Subcutaneous abdominal adipose tissue (tissue), 5 donors: ENCODE results near the gene NDN.
A peak's percentile ranks its signal among the peaks of the same experiment; 100 is the strongest.
"Not testable (repeated sequence)": the region's sequence is repeated elsewhere in the genome, so short reads cannot be mapped to it uniquely, and the experiment has no call there.

Experiments
- H3K27ac ChIP-seq: one replicate; pipeline ENCODE4 v1.7.0; 2013; ENCODE audit warnings: low read depth, mild to moderate bottlenecking, inconsistent platforms, low read length, moderate library complexity
- H3K27me3 ChIP-seq, 5 donors: one replicate each; pipeline ENCODE4 v1.7.0; 2013; ENCODE audit warnings: low read length in 5 of 5, inconsistent platforms in 1 of 5; ENCODE audit not compliant: control insufficient read depth in 5 of 5, insufficient read depth in 4 of 5
- H3K36me3 ChIP-seq, 5 donors: one replicate each; pipeline ENCODE4 v1.7.0; 2013; ENCODE audit warnings: low read length in 5 of 5; ENCODE audit not compliant: control insufficient read depth in 5 of 5, insufficient read depth in 5 of 5
- H3K4me1 ChIP-seq, 5 donors: one replicate each; pipeline ENCODE4 v1.7.0; 2013; ENCODE audit warnings: low read length in 5 of 5, mild to moderate bottlenecking in 3 of 5, moderate library complexity in 1 of 5; ENCODE audit not compliant: control insufficient read depth in 5 of 5, insufficient read depth in 5 of 5
- H3K4me3 ChIP-seq, 5 donors: one replicate each; pipeline ENCODE4 v1.7.0; 2013; ENCODE audit warnings: low read length in 5 of 5, low read depth in 1 of 5
- H3K9ac ChIP-seq, 5 donors: one replicate each; pipeline ENCODE4 v1.7.0; 2013; ENCODE audit warnings: low read length in 5 of 5, mild to moderate bottlenecking in 4 of 5, moderate library complexity in 3 of 5
- H3K9me3 ChIP-seq, 5 donors: one replicate each; pipeline ENCODE4 v1.7.0; 2013; ENCODE audit warnings: low read length in 5 of 5; ENCODE audit not compliant: control insufficient read depth in 5 of 5
- donor health status: healthy.
- donor health status: healthy.
- donor health status: healthy.
- donor health status: healthy.
- donor health status: healthy.

Gene NDN

GRCh38 chr15:23687143-23687470 is at the start of gene NDN:
NDN (minus strand) TSS chr15:23687305; CDS start chr15:23687217, 88 bp downstream.
- Histone ChIP-seq H3K9ac (peak within 1 kb of the TSS in 4 of 5 donors; percentile 5 to 41 (median 20)), H3K4me3 (peak within 1 kb of the TSS; percentile 58 to 73 (median 61)), H3K9me3 (no peaks in the 10 kb centered on the region), H3K4me1 (peaks cover 1 to 33% (median 25%) of the 10 kb centered on the region in 5 donors), H3K27ac (peak within 1 kb of the TSS; percentile 16), H3K36me3 (no peaks in the 10 kb centered on the region), H3K27me3 (no peaks in the 10 kb centered on the region)

DNA sequence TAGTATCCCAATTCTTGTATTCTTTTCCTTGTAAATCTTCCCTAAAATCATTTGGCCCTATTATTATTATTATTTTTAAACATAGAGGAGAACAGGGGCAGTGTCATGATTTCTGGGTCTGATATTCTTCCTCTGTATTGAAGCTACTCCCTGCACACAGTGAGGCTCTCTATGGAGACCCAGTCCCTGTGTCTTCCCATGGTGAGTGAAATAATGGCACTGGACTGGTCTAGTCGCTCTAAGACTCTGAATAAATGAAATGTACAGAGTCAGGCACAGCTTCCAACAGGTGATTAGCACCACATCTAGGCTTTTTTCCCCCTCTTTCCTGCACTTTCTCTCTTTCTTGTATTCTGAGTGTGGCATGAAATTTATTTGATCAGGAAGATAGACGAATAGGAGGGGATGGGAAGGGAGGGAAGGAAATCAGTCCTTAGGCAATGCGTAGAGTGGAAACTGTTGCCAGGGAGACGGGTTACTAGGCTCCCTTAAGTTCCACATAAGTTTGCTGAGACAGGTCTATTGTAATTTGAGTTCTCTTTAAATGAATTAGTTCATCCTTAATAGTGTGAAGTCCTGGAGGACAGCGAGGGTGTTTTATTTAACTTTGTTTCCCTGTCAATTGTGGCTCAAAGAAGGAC is 49.0 kb upstream of the NDN start:
- H3K4me1 ChIP-seq = no peaks in the 10 kb centered on the region
- H3K4me3 ChIP-seq = no peak overlapping the region
- H3K9ac ChIP-seq = no peak overlapping the region
- no peaks in the 10 kb centered on the region for H3K36me3 ChIP-seq
- no peak overlapping the region for H3K27ac ChIP-seq
- H3K9me3 ChIP-seq = peaks cover 0 to 1% (median 0%) of the 10 kb centered on the region in 5 donors
- H3K27me3 ChIP-seq = no peaks in the 10 kb centered on the region

- Histone ChIP-seq H3K36me3 (no peaks in the 10 kb centered on the region), H3K4me1 (no peaks in the 10 kb centered on the region), H3K27ac (no peak overlapping the region), H3K9ac (no peak overlapping the region), H3K4me3 (no peak overlapping the region), H3K27me3 (no peaks in the 10 kb centered on the region), H3K9me3 (no peaks in the 10 kb centered on the region)
Measured at GRCh38 chr15:23734862-23735261, 47.8 kb upstream of the NDN start.

DNA sequence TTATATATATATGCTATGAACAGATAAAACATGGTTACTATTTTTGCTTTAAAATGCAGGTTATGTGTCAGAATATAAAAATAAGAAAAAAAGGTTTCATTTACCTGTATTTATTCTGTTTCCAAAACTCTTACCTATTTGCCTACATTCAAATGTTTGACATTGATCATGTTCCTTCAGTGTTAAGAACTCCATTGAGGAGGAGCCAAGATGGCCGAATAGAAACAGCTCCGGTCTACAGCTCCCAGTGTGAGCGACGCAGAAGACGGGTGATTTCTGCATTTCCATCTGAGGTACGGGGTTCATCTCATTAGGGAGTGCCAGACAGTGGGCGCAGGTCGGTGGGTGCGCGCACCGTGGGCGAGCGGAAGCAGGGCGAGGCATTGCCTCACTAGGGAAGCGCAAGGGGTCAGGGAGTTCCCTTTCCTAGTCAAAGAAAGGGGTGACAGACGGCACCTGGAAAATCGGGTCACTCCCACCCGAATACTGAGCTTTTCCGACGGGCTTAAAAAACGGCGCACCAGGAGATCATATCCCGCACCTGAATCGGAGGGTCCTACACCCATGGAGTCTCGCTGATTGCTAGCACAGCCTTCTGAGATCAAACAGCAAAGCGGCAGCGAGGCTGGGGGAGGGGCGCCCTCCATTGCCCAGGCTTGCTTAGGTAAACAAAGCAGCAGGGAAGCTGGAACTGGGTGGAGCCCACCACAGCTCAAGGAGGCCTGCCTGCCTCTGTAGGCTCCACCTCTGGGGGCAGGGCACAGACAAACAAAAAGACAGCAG is 27.0 kb upstream of the NDN start:
- H3K36me3 ChIP-seq, H3K4me1 ChIP-seq, H3K27me3 ChIP-seq, H3K27ac ChIP-seq, H3K9ac ChIP-seq, H3K4me3 ChIP-seq, H3K9me3 ChIP-seq: not testable (repeated sequence)

GRCh38 chr15:23708332-23708731 is 21.2 kb upstream of the NDN start:
- no peak overlapping the region for H3K27ac ChIP-seq
- no peaks in the 10 kb centered on the region for H3K9me3 ChIP-seq
- no peak overlapping the region for H3K4me3 ChIP-seq
- H3K9ac ChIP-seq = no peak overlapping the region
- no peaks in the 10 kb centered on the region for H3K4me1 ChIP-seq
- H3K36me3 ChIP-seq = no peaks in the 10 kb centered on the region
- no peaks in the 10 kb centered on the region for H3K27me3 ChIP-seq

GRCh38 chr15:23695282-23695681 is 8.2 kb upstream of the NDN start:
- Histone ChIP-seq H3K27ac (no peak overlapping the region), H3K9ac (no peak overlapping the region), H3K36me3 (no peaks in the 10 kb centered on the region), H3K4me3 (no peak overlapping the region), H3K9me3 (peaks cover 0 to 3% (median 0%) of the 10 kb centered on the region in 5 donors), H3K27me3 (no peaks in the 10 kb centered on the region), H3K4me1 (peaks cover 1 to 9% (median 8%) of the 10 kb centered on the region in 5 donors)

DNA sequence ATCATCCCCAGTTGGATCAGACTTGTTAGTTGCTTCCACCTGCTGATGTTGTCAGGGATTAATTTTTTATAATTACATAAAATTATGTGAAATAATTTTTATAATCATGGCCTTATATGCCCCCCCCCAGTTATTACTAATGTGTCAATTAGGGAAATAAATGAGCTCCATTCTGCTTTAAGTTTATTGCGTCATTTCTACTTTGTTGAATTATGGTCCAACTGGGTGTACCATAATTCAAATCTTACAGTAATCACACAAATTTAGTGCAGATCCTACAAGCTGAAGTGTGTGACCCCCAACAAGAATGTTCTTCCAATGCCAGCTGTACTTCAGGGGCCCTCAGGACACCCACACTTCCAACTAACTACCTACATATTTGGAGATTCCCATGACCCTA is 7.5 kb upstream of the NDN start:
- Histone ChIP-seq H3K4me1 (peaks cover 1 to 15% (median 14%) of the 10 kb centered on the region in 5 donors), H3K36me3 (no peaks in the 10 kb centered on the region), H3K27ac (no peak overlapping the region), H3K27me3 (no peaks in the 10 kb centered on the region), H3K9me3 (peaks cover 0 to 3% (median 0%) of the 10 kb centered on the region in 5 donors), H3K4me3 (no peak overlapping the region), H3K9ac (no peak overlapping the region)

GRCh38 chr15:23690450-23690852 is 3.3 kb upstream of the NDN start:
- peak overlapping the region; percentile 33 for H3K27ac ChIP-seq

GRCh38 chr15:23690015-23690414 is 2.9 kb upstream of the NDN start:
- Histone ChIP-seq H3K4me3 (no peak overlapping the region), H3K27ac (peak overlapping the region; percentile 33), H3K9ac (no peak overlapping the region), H3K9me3 (peaks cover 0 to 2% (median 0%) of the 10 kb centered on the region in 5 donors), H3K36me3 (no peaks in the 10 kb centered on the region), H3K4me1 (peaks cover 1 to 33% (median 25%) of the 10 kb centered on the region in 5 donors), H3K27me3 (no peaks in the 10 kb centered on the region)

More at GRCh38 chr15:23690450-23690852, 3.3 kb upstream of the NDN start:
- Histone ChIP-seq H3K36me3 (no peaks in the 10 kb centered on the region), H3K9ac (no peak overlapping the region), H3K9me3 (peaks cover 0 to 3% (median 0%) of the 10 kb centered on the region in 5 donors), H3K27me3 (no peaks in the 10 kb centered on the region), H3K4me3 (no peak overlapping the region), H3K4me1 (peaks cover 1 to 31% (median 24%) of the 10 kb centered on the region in 5 donors)

DNA sequence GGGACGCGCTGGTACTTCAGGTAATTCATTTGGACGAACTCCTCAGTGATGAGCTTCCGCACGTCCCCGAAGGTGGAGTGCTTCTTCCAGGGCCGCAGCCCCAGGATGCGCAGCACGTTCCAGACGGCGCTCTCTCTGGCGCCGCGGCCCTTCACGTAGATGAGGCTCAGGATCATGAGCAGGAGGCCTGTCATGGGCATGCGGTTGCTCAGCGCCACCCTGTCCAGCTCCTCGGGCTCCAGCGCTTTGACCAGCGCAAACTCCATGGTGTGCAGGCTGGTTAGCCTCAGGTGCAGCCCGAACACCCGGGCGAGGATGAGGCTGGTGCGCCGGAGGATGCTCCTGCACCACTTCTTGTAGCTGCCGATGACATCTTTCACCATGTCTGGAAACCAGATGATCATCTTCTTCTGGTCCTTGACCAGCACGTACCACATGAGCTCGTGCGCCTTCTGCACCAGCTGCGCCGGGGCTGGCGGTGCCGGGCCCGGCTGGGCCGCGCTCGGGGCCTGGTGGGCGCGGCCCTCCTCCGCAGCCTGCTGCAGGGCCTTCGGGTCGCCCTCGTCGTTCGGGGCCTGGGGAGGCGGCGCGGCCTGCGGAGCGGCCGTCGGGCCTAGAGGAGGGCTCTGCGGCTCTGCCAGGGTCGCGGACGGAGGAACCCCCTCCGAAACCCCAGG is 501 bp downstream of the NDN start:
- Histone ChIP-seq H3K9me3 (no peaks in the 10 kb centered on the region), H3K4me3 (peak overlapping the region; percentile 58 to 73 (median 61)), H3K4me1 (peaks cover 1 to 33% (median 25%) of the 10 kb centered on the region in 5 donors), H3K27me3 (no peaks in the 10 kb centered on the region), H3K9ac (peak overlapping the region in 4 of 5 donors; percentile 5 to 41 (median 20)), H3K36me3 (no peaks in the 10 kb centered on the region), H3K27ac (peak overlapping the region; percentile 16)
